Right renal cortex interstitium (tissue), 3 donors: ENCODE data around the gene ERP27. TPM values are rescaled to one million over a fixed set of nuclear protein-coding genes. Genes with fewer than 3 reads are reported as not detected.

Source experiments
- DNase-seq, 3 donors: peaks; one replicate each; pipeline ENCODE4 v3.0.0-alpha.2; 2013; ENCODE audit warnings: low read depth in 3 of 3, low spot score in 2 of 3
- polyA plus RNA-seq, 3 donors: library from polyadenylated mRNA; unstranded; fragments of 120-200 nt; gene quantifications; one replicate each; pipeline ENCODE4 v1.2.1, GENCODE V29; 2013; ENCODE audit not compliant: insufficient read length in 3 of 3

ERP27 gene
- polyA plus RNA-seq, 3 donors = 21.8 to 40.5 (median 37.2) TPM

GRCh38 chr12:14942196-14942931, 4.0 kb upstream of the ERP27 start:
- no peak for DNase-seq

GRCh38 chr12:14941369-14941768, 3.0 kb upstream of the ERP27 start:
- no peak for DNase-seq

GRCh38 chr12:14937689-14938088, 648 bp downstream of the ERP27 start:
- DNase-seq = no peak

DNA sequence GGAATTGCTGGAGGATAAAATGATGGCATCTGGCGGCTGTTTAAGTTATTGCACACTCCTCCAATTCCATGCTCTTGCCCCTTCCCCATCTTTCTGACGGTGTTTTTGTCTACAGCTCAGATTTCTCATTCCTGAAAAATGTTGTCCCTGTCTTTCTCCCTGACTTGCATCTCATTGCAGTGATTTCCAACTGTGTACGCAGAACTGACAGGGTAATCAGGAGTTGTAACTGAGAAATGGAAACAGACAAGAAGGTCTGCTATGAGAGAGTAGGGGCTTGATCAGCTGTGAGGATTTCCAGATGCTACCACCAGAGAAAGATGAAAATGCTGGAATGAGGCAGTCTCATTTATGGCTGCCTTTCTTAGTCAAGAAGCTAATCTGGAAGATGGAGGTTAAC, 1.3 kb downstream of the ERP27 start:
- DNase-seq = no peak

GRCh38 chr12:14936224-14936861, 2.0 kb downstream of the ERP27 start:
- DNase-seq = no peak

DNA sequence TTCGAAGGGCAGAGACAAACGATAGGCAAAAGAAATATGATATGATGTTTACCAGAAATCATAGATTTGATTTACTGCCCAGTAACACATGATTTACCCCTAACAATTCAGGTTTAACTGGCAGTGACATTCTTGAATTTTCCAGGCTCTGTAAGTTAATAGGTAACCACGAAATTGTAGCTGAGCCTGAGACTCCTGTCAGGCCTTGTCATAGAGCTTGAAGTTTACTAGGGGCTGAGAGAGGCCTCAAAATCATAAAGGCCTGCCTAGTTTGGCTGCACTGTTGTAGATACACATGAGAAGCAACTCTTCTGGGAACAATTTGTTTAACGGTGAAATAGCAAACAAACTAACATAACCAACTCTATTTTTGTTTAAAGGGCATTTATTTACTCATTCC, 3.3 kb downstream of the ERP27 start:
- DNase-seq = peak in 1 of 3 donors; percentile 61

DNA sequence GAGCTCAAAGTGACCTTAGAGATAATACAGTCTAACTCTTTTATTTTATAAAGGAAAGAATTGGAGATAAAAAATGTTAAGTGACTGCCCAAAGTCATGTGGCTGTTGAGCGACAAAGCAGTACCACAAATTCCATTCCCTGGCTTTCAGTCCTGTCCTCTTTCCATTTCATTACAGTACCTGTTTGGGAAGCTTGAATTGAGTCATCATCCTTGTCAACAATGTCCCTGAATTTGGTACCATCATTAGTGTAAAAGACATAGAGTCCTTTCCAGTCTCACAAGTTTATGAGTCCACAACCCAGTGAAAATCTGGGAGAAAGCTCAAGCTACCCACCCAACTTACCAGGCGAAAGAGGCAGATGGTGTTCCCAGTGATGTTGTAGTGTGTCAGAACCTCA, 3.8 kb downstream of the ERP27 start:
- DNase-seq = no peak

GRCh38 chr12:14931791-14932560, 6.4 kb downstream of the ERP27 start:
- no peak for DNase-seq

- DNase-seq = no peak
These were observed 7.0 kb downstream of the ERP27 start for GRCh38 chr12:14931359-14931758.

- no peak for DNase-seq
These were observed 8.0 kb downstream of the ERP27 start for GRCh38 chr12:14930299-14930698.

DNA sequence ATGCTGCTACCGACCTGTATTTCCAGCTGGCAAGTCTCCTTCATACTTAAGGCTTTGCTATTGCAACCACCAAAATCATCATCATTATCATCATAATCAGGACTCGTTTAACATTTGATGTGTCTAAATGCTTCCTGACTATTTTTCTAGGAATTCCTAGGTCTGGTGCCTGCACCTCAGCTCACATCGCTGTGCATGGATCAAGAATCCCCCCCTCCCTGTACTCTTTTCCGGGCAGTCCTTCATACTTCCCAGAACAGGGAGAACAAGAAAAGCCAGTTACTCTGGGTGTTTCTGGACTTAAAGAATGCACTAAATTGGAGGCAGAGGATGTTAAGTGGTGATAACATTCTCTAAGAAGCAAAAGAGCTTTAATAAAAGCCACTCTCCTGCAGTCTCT, 9.4 kb downstream of the ERP27 start:
- peak; percentile 61 to 81 (median 67) for DNase-seq

DNA sequence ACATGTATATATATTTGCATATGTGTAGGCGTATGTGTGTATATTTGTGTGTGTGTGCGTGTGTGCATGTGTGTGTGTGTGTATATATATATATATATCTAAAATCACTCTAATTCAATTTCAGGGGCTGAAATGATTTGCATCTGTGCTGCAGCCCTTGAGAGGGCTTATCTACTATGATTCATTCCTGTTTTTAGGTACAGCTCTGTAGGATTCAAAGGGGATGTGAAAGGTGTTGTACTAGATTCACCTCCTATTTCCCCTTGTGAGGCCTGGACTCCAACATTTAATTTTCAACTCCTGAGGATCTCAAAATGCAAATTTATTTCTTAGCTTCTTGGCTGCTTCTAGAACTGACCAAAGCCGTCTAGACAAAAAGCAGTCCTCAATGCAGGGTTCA, 11.1 kb downstream of the ERP27 start:
- DNase-seq = no peak

- no peak for DNase-seq
These were observed 13.8 kb downstream of the ERP27 start for GRCh38 chr12:14924541-14924940.

DNA sequence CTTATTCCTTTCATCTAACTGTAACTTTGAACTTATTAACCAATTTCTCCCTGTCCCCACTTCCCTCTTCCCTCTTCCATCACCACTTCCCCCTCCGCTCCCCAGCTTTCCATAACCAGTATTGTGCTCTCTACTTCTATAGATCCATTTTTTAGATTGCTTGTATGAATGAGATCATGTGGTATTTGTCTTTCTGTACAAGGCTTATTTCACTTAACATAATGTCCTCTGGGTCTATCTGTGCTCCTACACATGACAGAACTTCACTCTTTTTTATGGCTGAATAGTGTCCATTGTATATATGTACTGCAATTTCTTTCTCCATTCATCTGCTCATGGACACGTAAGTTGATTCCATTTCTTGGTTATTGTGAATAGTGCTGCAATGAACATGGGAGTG, 14.4 kb downstream of the ERP27 start:
- no peak for DNase-seq

- no peak for DNase-seq
These were observed 17.1 kb downstream of the ERP27 start for GRCh38 chr12:14921218-14921617.

DNA sequence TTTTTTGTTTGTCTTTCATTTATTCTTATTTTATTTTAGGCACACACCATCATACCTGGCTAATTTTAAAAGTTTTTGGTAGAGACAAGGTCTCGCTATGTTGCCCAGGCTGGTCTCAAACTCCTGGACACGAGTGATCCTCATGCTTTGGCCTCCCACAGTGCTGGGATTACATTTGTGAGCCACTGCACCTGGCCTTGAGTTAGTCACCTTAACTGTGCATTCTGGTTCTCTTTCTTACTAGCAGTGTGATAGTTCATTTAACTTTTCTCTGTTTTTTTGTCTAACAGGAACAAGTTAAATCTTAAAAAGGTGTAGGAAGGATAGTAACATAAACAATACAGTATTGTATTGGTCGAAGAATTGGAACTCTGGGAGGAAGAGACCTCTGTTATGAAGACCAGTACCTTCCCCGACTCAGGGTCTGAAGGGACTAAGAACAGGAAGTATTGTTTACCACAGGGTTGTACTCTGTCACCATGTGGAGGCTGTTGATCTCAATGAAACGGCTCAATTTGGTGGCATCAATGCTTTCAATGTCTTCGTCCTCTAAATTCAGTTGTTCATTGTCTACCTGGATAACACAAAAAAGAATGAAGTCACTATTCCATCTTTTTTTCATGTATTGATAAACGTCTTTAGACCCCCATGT, 17.7 kb downstream of the ERP27 start:
- no peak for DNase-seq

DNA sequence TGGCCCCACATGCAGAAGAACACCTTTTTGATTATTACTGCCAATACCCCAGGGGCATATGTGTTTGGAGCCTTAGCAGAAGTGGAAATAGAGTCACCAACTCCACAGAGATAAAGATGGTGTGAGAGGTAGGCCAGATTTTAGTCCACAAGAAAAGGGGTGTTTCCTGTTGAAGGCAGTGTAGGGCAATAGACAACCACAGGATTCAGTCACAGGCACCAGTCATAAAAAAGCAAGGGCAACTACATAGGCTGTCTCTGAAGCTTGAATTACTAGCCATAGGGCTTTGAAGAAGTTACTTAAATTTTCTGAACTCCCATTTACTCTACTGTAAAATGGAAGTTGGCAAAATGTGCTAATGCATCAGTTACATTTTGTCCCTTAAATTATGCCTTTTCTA, 18.9 kb downstream of the ERP27 start:
- no peak for DNase-seq

DNA sequence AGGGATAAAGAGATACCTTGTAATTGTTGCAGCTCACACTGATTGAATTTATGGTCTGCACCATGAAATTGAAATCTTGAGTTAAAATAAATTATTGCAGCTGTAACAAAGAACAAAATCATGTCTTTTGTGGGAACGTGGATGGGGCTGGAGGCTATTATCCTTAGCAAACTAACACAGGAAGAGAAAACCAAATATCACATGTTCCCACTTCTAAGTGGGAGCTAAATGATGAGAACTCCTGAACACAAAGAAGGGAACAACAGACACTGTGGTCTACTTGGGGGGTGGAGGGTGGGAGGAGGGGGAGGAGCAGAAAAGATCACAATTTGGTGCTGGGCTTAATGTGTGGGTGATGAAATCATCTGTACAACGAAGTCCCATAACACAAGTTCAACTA, 22.6 kb downstream of the ERP27 start:
- DNase-seq = no peak

- DNase-seq = no peak
These were observed 25.0 kb downstream of the ERP27 start for GRCh38 chr12:14913381-14913781.

GRCh38 chr12:14911131-14911530, 27.2 kb downstream of the ERP27 start:
- DNase-seq = no peak
